Activated CD8-positive, alpha-beta memory T cell treated with anti-CD3 and anti-CD28 coated beads for 24 hours (primary cell): ENCODE data around the gene ME1.
A peak's percentile ranks its signal among the peaks of the same experiment; 100 is the strongest.
"Not testable (repeated sequence)": the region's sequence is repeated elsewhere in the genome, so short reads cannot be mapped to it uniquely, and the experiment has no call there.

Experiments
- DNase-seq: peaks from one replicate; pipeline ENCODE4 v3.0.0-alpha.2; 2020

The ME1 gene

DNA sequence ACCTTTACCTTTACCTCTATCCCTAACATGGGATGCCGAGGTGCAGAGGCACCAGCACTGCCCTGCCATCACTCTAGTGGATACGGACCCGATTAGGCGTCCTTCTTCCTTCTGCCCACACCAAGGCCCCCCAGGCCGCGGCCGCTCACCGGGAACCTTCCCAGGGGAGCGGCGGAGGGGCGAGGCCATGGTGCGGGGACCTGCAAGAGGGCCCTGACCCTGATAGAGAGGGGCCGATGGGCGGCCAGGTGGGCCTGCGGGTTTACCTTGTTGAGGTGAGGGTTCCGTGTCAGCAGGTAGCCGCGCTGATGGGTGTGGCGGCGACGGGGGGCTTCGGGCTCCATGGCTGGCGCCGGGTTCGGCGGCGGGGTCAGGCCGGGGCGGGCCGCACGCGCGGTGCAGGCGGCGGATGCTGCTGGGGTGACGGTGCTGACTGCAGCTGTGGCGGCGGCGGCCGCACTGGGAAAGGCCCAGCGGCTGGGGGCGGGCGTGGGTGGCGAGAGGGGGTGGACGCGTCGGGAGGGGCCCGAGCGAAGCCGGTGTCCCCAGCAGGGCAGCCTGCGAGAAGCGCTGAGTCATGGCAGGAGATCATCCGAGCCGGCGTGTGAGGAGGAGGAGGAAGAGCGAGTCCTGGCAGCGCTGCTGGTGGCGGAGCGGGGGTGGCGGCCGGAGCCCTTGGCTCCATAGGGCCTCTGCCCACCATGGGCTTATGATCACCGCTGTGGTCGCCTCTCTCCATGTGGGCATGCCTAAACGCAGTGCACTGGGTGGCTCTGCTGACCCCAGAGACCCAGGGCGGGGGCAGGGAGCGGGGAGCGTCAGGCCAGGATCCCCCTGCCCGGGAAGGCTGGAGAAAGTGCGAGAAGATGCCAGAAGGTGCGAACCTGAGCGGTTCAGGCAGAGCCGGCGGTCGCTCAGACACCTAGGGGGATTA is at the start of gene ME1:
ME1 (minus strand) TSS at position 441 of the 934 bp plus-strand sequence; CDS start at position 344, 97 bp downstream.
- peak; percentile 64 for DNase-seq

DNA sequence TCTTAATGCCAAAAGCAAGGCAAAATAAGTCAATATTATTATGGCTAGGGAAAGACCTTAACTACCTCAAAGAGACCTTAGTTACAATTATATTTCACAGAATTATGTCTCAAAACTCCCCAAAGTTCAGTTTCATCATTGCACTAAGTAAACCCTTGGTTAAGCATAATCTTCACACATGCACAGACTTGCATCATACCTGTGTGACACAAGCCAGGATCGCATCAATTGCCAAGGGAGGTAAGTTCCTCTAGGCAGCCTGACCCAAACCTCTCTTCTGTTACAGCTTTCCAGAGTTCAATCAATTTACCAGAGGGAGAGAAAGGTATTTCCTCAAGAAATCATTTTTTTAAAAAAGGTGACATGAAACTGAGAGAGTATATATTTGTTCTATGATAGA is 49.6 kb upstream of the ME1 start:
- DNase-seq, result no peak

DNA sequence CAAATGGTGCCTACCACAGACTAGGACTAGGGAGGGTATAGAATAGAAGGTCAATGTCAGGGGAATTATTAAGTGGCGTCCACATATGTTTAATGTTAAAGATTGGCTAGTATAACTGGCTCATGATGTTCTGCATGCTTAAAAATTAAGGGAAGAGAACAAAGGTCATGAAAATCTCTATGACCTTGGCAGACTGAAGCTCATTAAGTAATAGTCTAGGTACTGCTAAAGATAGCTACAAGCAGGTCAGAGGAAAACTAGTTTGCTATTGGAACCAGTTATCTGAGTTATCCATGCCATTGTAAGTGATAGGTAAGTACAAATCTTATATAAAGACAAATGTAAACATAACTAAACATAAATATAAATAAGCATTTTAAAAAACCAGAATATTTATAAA is 48.5 kb upstream of the ME1 start:
- no peak for DNase-seq

DNA sequence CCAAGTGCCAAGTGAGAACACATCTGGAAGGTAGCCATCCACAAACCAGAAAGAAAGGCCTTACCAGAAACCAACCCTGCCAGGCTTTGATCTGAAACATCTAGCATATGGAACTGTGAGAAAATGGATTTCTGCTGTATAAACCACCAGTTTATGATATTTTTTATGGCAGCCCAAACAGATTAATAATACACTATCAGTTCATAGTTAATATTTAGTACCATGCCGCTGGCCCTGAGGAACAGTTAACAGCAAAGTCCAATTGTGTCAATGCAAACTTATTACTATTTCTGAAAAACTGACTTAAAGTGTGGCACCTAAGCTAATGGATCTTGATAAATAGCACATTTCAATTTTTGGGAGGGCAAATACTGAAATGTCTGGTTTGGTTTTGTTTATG is 46.1 kb upstream of the ME1 start:
- DNase-seq, result no peak

DNA sequence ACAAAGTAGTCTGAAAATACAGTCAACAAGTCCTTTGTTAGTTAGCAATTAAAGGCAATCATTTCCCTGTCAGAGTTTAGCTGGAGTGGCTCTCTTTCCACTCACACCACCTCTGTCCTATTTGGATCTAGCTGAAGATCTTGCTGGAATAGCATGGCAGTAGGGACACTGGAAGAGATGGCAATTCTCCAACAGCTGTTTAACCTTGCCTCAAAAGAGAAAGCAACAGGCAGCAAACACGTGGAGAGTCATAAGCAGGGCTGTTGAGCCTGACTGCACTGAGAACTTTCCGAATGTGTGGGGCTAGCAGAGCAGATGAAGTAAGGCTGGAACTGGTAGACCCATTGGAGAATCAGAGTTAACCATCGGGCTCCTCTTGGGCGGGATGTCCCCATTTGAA is 43.5 kb upstream of the ME1 start:
- no peak for DNase-seq

DNA sequence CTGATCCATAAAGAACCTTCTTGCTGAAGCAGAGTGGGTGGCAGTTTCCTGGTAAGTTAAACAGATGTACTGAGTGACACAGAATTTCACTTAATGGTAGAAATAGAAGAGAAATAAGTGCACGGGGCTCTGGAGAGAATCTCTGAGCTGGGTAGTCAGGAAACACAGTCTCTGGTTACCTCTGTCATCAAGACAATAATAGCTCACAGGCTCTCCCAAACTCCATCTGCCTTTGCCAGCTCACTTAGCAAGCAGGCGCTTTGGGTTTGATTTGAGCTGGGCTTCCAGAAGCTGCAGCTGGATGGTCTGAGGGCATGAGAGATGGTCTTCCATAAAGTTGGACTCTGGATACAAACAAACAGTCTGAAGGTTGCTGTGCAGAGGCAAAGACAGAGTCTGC is 41.9 kb upstream of the ME1 start:
- DNase-seq, result no peak

DNA sequence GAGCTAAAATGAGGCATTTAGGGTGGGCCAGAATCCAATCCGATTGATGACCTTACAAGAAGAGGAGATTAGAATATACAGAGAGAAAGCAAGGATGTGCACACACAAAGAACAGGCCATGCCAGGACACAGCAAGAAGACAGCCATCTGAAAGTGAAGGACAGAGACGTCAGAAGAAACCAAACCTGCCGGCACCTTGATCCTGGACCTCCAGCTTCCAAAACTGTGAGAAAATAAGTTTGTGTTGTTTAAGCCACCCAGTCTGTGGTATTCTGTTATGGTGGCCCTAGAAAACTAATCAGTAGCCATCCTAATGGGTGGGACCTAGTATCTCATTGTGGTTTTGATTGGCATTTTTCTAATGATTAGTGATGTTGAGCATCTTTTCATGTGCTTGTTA is 39.7 kb upstream of the ME1 start:
- no peak for DNase-seq

DNA sequence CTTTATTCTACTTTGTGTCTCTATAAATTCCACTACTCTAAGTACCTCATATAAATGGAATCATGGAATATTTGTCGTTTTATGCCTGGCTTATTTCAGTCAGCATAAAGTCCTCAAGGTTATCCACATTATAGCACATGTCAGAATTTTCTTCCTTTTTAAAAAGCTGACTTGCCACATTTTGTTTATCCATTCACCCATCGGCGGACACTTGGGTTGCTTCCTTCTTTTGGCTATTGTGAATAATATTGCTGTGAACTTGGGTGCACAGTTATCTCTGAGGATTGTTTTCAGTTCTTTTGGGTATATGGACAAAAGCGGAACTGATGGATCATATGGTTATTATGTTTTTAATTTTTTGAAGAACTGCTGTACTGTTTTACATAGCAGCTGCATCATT is 39.1 kb upstream of the ME1 start:
- DNase-seq, result no peak

DNA sequence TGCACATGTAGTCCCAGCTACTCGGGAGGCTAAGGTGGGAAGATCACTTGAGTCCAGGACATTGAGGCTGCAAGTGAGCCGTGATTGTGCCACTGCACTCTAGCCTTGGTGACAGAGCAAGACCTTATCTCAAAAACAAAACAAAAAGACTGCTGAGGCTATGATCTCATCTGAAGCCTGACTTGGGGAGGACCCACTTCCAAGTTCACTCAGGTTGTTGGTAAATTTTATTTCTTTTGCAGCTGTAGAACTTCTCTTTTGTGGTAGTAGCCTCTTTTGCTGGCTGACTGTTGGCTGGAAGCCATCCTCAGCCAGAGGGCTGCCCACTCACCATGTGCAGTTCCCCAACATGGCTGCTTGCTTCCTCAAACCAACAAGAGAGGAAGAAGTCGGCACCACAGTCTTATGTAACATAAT is 36.8 kb upstream of the ME1 start:
- no peak for DNase-seq

DNA sequence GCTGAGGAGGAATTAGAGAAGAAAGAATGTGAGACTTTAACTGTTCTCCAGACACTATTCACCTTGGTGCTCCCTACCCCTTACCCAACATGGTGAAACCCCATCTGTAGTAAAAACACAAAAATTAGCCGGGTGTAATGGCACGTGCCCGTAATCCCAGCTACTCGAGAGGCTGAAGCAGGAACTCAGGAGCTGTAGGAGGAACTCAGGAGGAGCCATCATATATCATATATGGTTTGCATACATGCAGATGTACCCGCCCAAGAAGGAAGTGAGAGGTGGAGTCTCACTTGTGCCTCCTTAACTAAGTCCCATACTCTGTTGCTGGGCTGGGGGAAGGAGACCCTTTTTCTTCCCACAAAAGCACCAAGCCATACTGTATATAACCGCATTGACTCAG is 35.5 kb upstream of the ME1 start:
- no peak for DNase-seq

DNA sequence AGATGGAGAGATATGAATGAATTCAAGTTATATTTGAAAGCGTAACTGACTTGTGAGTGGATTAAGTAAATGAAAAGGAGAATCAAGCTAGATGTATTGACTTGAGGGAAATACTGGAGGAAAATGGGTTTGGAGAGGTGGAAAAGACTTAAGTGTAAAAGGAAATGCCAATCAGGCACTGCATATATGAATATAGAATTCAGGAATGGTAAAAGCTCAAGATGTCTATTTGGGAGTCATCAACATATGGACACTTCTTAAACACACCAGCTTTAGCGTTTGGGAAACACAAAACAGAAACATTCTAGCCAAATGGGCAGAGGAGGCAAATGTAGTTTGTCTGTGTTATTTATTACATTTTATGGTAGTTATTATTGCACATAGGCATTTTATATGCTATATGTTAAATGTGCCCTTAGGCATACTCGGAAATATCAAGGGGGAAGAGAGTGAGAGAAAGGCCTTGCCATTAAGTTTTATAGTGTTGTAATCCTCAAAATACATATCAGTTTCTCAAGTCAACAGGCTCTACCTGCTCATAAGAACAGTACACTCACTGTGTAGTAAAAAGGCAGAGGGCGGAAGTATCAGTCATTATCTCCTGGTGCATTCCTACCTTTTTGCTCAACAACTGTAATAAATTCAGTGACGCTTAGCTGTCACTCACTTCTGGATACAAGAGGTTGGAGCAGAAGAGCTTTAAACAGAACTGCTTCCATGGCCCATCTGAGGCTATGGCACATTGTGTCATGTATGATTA is 33.7 kb upstream of the ME1 start:
- no peak for DNase-seq

DNA sequence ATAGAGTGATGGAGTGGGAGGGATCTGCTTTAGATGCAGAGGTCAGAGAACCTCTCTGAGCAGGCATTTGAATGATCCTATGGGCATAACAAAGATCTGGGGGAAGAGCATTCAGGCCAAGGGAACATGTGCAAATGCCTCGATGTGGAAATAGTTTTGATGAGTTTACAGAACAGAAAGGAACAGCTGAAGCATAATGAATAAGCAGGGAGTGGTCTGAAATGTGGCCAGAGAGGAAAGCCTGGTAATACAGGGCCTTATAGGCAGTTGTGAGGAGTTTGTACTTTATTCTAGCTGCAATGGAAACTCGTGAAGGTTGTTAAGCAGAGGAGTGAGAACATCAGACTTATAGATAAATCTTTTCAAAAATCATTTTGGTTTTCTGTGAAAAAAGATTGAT is 33.0 kb upstream of the ME1 start:
- DNase-seq, result no peak

DNA sequence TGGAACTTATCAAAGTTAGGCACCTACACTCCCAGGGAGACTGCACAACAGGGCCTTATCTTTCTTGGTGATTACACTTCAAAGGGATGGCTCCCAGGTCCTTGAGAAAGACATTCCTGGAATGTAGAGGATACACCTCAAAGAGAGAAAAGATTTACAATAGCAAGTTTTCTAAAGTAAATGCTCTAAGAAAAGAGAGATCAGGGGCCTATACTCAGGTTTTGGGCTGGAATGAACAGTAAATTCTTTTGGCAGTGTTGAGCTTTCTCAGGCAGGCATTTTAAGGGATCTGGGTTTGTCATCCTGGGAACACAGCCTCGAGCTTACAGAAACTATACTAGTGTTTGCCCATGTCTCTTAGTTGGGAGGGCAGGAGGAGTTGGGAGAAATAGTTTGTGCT is 31.7 kb upstream of the ME1 start:
- no peak for DNase-seq

DNA sequence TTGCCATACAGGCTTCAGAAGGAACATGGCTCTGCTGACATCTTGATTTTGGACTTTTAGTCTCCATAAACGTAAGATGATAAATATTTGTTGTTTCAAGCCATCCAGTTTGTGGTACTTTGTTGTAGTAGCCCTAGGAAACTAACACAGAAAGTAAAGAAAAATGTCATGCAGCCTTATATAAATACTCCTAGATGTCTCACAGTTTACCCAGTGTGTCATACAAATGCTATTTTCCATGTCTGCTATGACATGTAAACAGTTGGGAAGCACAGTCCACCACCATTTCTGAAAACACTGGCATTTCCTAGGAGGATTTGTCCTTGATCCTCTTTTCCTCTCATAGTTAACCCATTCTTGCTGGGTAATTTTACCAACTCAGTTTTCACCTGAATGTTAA is 30.6 kb upstream of the ME1 start:
- no peak for DNase-seq

DNA sequence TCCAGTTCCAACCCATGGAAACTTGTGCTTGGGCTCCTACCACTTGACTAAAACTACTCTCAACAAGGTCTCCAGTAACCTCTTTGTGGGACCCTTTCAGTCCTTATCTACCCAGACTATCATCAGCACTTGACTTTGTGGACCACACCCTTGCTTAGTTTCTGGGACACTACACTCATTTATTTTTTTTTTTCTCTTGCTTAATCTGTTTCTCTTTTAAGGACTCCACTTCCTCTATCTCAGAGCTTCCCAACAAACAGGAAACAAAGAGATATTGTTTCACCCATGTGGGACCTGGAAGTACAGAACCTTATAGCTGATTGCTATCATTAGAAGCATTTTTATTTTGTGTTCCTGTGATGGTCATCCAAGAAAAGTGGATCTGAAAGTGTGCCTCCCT is 28.8 kb upstream of the ME1 start:
- no peak for DNase-seq

DNA sequence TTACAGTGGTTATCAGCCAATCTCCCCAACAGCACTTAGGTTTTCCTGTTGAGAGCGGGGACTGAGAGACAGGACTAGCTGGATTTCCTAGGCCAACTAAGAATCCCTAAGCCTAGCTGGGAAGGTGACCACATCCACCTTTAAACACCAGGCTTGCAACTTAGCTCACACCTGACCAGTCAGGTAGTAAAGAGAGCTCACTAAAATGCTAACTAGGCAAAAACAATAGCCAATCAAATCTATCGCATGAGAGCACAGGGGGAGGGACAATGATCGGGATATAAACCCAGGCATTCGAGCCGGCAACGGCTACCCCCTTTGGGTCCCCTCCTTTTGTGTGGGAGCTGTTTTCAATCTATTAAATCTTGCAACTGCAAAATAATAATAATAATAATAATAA is 19.2 kb upstream of the ME1 start:
- DNase-seq, result not testable (repeated sequence)

DNA sequence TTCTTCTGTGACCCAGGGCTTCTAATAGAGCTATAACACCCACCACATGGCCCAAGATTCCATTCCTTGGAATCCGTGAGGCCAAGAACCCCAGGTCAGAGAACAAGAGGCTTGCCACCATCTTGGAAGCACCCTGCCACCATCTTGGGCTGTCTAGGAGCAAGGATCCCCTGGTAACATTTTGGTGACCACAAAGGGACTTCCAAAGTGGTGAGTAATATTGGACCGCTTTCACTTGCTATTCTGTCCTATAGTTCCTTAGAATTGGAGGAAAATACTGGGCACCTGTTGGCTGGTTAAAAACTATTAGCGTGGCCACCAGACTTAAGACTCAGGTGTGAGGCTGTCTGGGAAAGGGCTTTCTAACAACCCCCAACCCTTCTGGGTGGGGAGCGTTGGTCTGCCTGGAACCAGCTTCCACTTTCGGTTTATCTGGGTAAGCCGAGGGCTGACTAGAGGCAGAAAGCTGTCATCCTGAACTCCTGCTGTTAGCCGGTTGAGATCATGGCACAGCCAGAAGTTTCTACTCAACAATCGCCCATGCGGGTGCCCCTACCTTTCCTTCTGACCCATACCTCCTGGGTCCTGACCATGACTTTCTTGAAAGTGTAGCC is 13.3 kb upstream of the ME1 start:
- DNase-seq, result not testable (repeated sequence)

DNA sequence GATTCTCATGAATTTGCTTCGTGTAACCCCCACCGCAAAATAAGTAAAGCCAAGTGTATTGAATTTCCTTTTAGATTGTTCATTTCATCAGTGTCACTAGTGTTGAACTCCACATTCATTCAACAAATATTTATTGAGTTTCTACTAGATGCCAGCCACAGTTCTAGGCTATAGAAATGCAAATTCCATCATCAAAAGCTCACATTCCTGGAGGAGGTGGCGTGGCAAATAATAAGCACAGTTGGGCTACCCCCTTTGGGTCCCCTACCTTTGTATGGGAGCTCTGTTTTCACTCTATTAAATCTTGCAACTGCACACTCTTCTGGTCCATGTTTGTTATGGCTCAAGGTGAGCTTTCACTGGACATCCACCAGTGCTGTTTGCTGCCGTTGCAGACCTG is 12.7 kb upstream of the ME1 start:
- DNase-seq, result no peak

DNA sequence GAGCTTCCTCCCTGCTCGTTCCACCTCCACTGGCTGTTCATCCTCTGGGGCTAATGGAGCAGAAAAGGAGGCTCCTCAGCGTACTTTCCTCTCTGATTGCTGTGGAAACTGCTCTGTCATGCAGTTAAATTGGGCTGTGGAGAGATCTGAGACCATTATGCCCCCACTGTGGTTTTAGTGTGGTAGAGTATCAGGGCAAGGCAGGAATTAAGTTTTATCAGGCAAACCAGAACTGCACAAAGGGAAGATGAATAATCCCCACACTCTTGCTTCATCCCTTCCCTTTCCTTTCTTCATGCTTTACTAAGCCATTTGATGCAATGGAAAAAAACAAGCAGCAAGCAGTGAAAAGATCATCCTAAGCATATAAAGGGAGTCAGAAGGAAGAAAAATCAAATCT is 11.9 kb upstream of the ME1 start:
- no peak for DNase-seq

DNA sequence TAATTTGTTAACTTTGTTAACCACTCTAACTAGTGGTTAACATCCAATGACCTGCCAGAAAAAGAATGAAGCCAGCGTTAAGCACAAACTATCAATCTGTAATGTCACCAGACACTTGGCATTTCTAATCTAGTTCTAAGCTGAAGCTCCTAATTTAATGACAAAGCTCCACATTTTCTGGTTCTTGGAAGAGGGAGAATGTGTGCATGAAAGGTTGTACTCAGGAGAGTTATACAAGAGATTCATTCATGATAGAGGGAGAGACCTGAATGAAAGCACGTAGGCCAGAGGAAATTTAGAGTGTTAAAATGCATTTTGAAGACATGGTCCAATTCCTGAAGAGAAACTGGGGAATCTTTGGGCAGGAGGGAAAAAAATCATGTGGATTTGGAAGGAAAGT is 8.3 kb upstream of the ME1 start:
- no peak for DNase-seq

DNA sequence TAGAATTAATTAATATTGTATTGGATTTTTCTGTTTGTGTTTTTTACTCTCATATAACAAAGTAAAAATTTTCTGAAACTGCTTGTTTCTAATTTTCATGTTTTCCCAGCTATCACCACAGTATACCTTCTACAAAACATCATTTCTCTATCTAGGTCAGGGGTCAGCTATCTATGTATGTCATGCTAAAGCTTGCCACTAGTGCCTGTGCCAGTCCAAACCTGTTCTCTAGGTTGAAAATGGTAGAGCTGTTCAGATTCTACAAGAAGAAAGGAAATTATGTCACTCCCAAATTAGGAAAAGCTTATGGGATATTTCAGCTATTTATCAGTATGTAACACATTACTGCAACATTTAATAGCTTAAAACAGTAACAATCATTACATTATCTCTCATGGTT is 5.8 kb upstream of the ME1 start:
- DNase-seq, result no peak

DNA sequence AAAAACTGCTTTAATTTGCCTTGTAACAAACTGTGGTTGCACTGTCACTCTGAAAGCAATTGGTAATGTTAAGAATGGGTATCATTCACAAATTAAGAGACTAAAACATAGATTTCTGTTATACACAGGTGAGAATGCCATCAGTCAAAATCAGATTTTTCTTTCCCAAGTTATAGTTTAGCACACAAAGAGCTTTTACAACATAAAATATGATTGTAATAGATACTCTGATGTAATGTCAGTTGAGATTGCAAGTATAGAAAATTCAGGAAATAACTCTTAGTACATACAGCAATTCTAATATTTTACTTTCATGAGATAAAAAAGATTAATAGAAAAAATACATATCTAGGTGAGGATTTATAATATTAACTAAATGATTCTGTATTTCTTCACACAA is 2.3 kb upstream of the ME1 start:
- no peak for DNase-seq

DNA sequence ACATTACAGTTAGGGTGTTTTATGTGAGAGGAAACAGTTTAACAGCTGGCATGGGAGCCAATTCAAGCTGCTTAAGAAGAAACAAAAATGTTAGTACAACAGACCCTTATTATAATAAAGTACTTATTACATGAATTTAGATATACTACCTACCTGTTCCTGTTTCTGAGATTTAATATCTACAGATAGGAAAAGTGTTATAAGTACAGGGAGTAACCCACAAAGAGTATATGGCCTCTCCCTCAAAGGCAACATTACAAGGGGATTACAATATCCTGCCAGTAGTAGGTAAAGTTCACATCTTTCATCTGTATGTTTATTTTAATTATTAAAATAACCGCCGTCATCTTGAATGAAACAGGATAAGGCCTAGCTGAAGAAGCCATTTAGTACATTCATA is 1.8 kb upstream of the ME1 start:
- DNase-seq, result no peak
